ENCODE data around the gene TFPI. TPM values are rescaled to one million over a fixed set of nuclear protein-coding genes. Genes with fewer than 3 reads are reported as not detected.
A peak's percentile ranks its signal among the peaks of the same experiment; 100 is the strongest.

The TFPI gene
- 89.6 TPM for polyA plus RNA-seq (2013)

GRCh38 chr2:187554011-187554703 is at the start of gene TFPI:
TSS of gene TFPI (minus strand) at chr2:187554435. CDS start at chr2:187503768, 50,667 bp downstream.
- Histone ChIP-seq H3K36me3 (ENCODE audit: control insufficient read depth in 4 of 4, insufficient read depth in 4 of 4, low read length in 3 of 4) (peaks cover 0 to 2% (median 0%) of the 10 kb centered on the region in 4 experiments), H3K27ac (ENCODE audit: insufficient read depth in 1 of 2, low read depth in 1 of 2, low read length in 2 of 2, poor library complexity in 1 of 2, severe bottlenecking in 2 of 2) (peak within 1 kb of the TSS; percentile 97 to 98), H3K9me3 (ENCODE audit: control extremely low read depth in 1 of 5, control insufficient read depth in 4 of 5, insufficient read depth in 2 of 5, low read depth in 1 of 5, low read length in 4 of 5) (no peaks in the 10 kb centered on the region), H3K4me3 (ENCODE audit: control insufficient read depth in 1 of 7, extremely low read depth in 1 of 7, insufficient read depth in 4 of 7, low read depth in 2 of 7, low read length in 6 of 7) (peak within 1 kb of the TSS in 6 of 7 experiments; percentile 75 to 100 (median 94)), H3K27me3 (replicated peaks in 2 of 5; ENCODE audit: control insufficient read depth in 4 of 5, insufficient read depth in 5 of 5, low read length in 4 of 5) (no peaks in the 10 kb centered on the region), H3K4me1 (ENCODE audit: control extremely low read depth in 1 of 4, control insufficient read depth in 4 of 4, insufficient read depth in 4 of 4, low read length in 3 of 4) (peaks cover 7 to 48% (median 12%) of the 10 kb centered on the region in 4 experiments)
- POLR2A ChIA-PET: interaction anchor here (1.2 kb wide), 2 partner anchors 24 to 51 kb away, joined by 3 to 5 read pairs; no protein-coding TSS in a partner anchor
- 0% methylated on average over 6 of the region's 9 CpGs for WGBS (ENCODE audit: insufficient coverage)
- CTCF ChIA-PET: interaction anchor here (1.8 to 2.5 kb wide), 2 partner anchors 9 to 27 kb away, joined by 4 to 13 read pairs; no protein-coding TSS in a partner anchor
- DNase-seq: peak; percentile 58 to 86 (median 79)

GRCh38 chr2:187594801-187595200 is 40.6 kb upstream of the TFPI start:
- CTCF ChIA-PET: interaction anchor here (1.0 to 2.3 kb wide), 3 partner anchors 9 to 95 kb away, joined by 4 to 5 read pairs (median 4); no protein-coding TSS in a partner anchor
- no peaks in the 10 kb centered on the region for H3K36me3 ChIP-seq (ENCODE audit: control insufficient read depth in 4 of 4, insufficient read depth in 4 of 4, low read length in 3 of 4)
- POLR2A ChIA-PET: no interaction called here
- peaks cover 0 to 1% (median 0%) of the 10 kb centered on the region in 5 experiments for H3K9me3 ChIP-seq (ENCODE audit: control extremely low read depth in 1 of 5, control insufficient read depth in 4 of 5, insufficient read depth in 2 of 5, low read depth in 1 of 5, low read length in 4 of 5)
- DNase-seq: no peak
- H3K27me3 ChIP-seq (replicated peaks in 2 of 5; ENCODE audit: control insufficient read depth in 4 of 5, insufficient read depth in 5 of 5, low read length in 4 of 5): no peaks in the 10 kb centered on the region
- no CpG with 5 or more reads among the region's 1 CpG for WGBS (ENCODE audit: insufficient coverage)
- H3K27ac ChIP-seq (ENCODE audit: insufficient read depth in 1 of 2, low read depth in 1 of 2, low read length in 2 of 2, poor library complexity in 1 of 2, severe bottlenecking in 2 of 2): no peak overlapping the region
- H3K4me3 ChIP-seq (ENCODE audit: control insufficient read depth in 1 of 7, extremely low read depth in 1 of 7, insufficient read depth in 4 of 7, low read depth in 2 of 7, low read length in 6 of 7): no peak overlapping the region
- no peaks in the 10 kb centered on the region for H3K4me1 ChIP-seq (ENCODE audit: control extremely low read depth in 1 of 4, control insufficient read depth in 4 of 4, insufficient read depth in 4 of 4, low read length in 3 of 4)

DNA sequence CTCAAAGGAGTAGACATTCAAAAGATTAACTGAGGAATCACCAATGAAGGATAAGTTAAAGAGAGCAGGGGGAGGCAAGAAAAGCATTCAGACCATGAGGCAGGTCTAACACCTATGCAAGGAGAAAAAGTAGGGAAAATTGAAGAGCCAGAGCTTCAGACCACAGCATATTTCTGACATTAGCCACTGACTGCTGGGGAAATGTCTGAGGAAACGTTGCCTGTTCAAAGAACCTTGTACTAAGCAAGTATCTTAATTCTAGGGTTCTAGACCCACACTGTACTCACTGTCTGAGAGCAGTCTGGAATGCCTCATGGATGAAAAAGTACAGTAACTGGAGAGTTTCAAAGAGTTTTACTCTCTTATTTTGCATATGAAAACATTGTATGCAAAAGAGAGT is 39.5 kb upstream of the TFPI start:
- H3K27ac ChIP-seq (ENCODE audit: insufficient read depth in 1 of 2, low read depth in 1 of 2, low read length in 2 of 2, poor library complexity in 1 of 2, severe bottlenecking in 2 of 2): no peak overlapping the region
- H3K9me3 ChIP-seq (ENCODE audit: control extremely low read depth in 1 of 5, control insufficient read depth in 4 of 5, insufficient read depth in 2 of 5, low read depth in 1 of 5, low read length in 4 of 5): peaks cover 0 to 3% (median 0%) of the 10 kb centered on the region in 5 experiments
- ChIA-PET POLR2A (no interaction called here), CTCF (interaction anchor here (2.3 kb wide), 1 partner anchor 12 kb away, joined by 5 read pairs; no protein-coding TSS in a partner anchor)
- H3K4me1 ChIP-seq (ENCODE audit: control extremely low read depth in 1 of 4, control insufficient read depth in 4 of 4, insufficient read depth in 4 of 4, low read length in 3 of 4): no peaks in the 10 kb centered on the region
- H3K4me3 ChIP-seq (ENCODE audit: control insufficient read depth in 1 of 7, extremely low read depth in 1 of 7, insufficient read depth in 4 of 7, low read depth in 2 of 7, low read length in 6 of 7): no peak overlapping the region
- no peaks in the 10 kb centered on the region for H3K36me3 ChIP-seq (ENCODE audit: control insufficient read depth in 4 of 4, insufficient read depth in 4 of 4, low read length in 3 of 4)
- DNase-seq: no peak
- no peaks in the 10 kb centered on the region for H3K27me3 ChIP-seq (replicated peaks in 2 of 5; ENCODE audit: control insufficient read depth in 4 of 5, insufficient read depth in 5 of 5, low read length in 4 of 5)
- WGBS (ENCODE audit: insufficient coverage): 83% methylated on average over 1 of the region's 1 CpG

- Histone ChIP-seq H3K27ac (ENCODE audit: insufficient read depth in 1 of 2, low read depth in 1 of 2, low read length in 2 of 2, poor library complexity in 1 of 2, severe bottlenecking in 2 of 2) (no peak overlapping the region), H3K36me3 (ENCODE audit: control insufficient read depth in 4 of 4, insufficient read depth in 4 of 4, low read length in 3 of 4) (no peaks in the 10 kb centered on the region), H3K9me3 (ENCODE audit: control extremely low read depth in 1 of 5, control insufficient read depth in 4 of 5, insufficient read depth in 2 of 5, low read depth in 1 of 5, low read length in 4 of 5) (peaks cover 0 to 3% (median 0%) of the 10 kb centered on the region in 5 experiments), H3K27me3 (replicated peaks in 2 of 5; ENCODE audit: control insufficient read depth in 4 of 5, insufficient read depth in 5 of 5, low read length in 4 of 5) (no peaks in the 10 kb centered on the region), H3K4me3 (ENCODE audit: control insufficient read depth in 1 of 7, extremely low read depth in 1 of 7, insufficient read depth in 4 of 7, low read depth in 2 of 7, low read length in 6 of 7) (no peak overlapping the region), H3K4me1 (ENCODE audit: control extremely low read depth in 1 of 4, control insufficient read depth in 4 of 4, insufficient read depth in 4 of 4, low read length in 3 of 4) (no peaks in the 10 kb centered on the region)
- CTCF ChIA-PET: interaction anchor here (2.3 kb wide), 1 partner anchor 12 kb away, joined by 5 read pairs; no protein-coding TSS in a partner anchor
- no peak for DNase-seq
- POLR2A ChIA-PET: no interaction called here
Observed at GRCh38 chr2:187593098-187593497, 38.9 kb upstream of the TFPI start.

GRCh38 chr2:187590175-187590574 is 35.9 kb upstream of the TFPI start:
- H3K27ac ChIP-seq (ENCODE audit: insufficient read depth in 1 of 2, low read depth in 1 of 2, low read length in 2 of 2, poor library complexity in 1 of 2, severe bottlenecking in 2 of 2): no peak overlapping the region
- WGBS (ENCODE audit: insufficient coverage): no CpG with 5 or more reads among the region's 1 CpG
- H3K9me3 ChIP-seq (ENCODE audit: control extremely low read depth in 1 of 5, control insufficient read depth in 4 of 5, insufficient read depth in 2 of 5, low read depth in 1 of 5, low read length in 4 of 5): peaks cover 0 to 3% (median 0%) of the 10 kb centered on the region in 5 experiments
- ChIA-PET CTCF (interaction anchor here (1.0 kb wide), 1 partner anchor 90 kb away, joined by 4 read pairs; no protein-coding TSS in a partner anchor), POLR2A (no interaction called here)
- peaks cover 0 to 16% (median 3%) of the 10 kb centered on the region in 4 experiments for H3K4me1 ChIP-seq (ENCODE audit: control extremely low read depth in 1 of 4, control insufficient read depth in 4 of 4, insufficient read depth in 4 of 4, low read length in 3 of 4)
- no peaks in the 10 kb centered on the region for H3K27me3 ChIP-seq (replicated peaks in 2 of 5; ENCODE audit: control insufficient read depth in 4 of 5, insufficient read depth in 5 of 5, low read length in 4 of 5)
- no peak for DNase-seq
- no peak overlapping the region for H3K4me3 ChIP-seq (ENCODE audit: control insufficient read depth in 1 of 7, extremely low read depth in 1 of 7, insufficient read depth in 4 of 7, low read depth in 2 of 7, low read length in 6 of 7)
- H3K36me3 ChIP-seq (ENCODE audit: control insufficient read depth in 4 of 4, insufficient read depth in 4 of 4, low read length in 3 of 4): no peaks in the 10 kb centered on the region

DNA sequence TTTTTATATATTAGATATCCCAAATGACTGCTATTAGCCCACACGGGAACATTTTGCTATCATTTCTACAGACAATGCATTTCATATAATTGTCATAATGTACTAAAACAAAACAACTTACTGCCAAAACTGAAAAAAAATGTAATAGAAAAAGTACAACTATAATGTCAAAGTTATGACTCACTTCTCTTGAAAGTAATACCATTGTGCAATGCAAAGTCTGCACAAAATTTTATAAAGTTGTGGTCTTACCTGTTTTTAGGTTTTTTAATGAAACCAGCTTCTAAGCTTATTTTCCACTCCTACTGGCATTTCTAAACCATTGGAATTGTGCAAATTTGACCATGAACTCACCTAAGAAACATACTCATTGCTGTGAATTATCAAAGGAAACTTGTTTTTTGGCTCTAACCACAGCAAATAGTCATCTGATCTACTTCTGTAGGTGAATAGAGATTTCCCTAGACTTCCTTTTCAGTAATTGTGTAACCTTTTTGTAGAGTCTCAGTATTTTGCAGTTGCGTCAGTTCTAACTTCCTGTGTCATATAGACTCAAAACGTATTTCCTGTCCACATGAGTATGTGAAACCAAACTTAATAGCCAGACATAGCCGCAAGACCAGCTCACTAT is 31.9 kb upstream of the TFPI start:
- CTCF ChIA-PET: interaction anchor here (1.1 to 10.1 kb wide), 4 partner anchors 73 to 919 kb away, joined by 3 to 225 read pairs (median 4); no protein-coding TSS in a partner anchor

More for the DNA sequence above, 31.9 kb upstream of the TFPI start:
- peak overlapping the region in 1 of 7 experiments; percentile 22 for H3K4me3 ChIP-seq (ENCODE audit: control insufficient read depth in 1 of 7, extremely low read depth in 1 of 7, insufficient read depth in 4 of 7, low read depth in 2 of 7, low read length in 6 of 7)
- peaks cover 3 to 18% (median 4%) of the 10 kb centered on the region in 4 experiments for H3K4me1 ChIP-seq (ENCODE audit: control extremely low read depth in 1 of 4, control insufficient read depth in 4 of 4, insufficient read depth in 4 of 4, low read length in 3 of 4)
- H3K27me3 ChIP-seq (replicated peaks in 2 of 5; ENCODE audit: control insufficient read depth in 4 of 5, insufficient read depth in 5 of 5, low read length in 4 of 5): no peaks in the 10 kb centered on the region
- peaks cover 0 to 3% (median 0%) of the 10 kb centered on the region in 5 experiments for H3K9me3 ChIP-seq (ENCODE audit: control extremely low read depth in 1 of 5, control insufficient read depth in 4 of 5, insufficient read depth in 2 of 5, low read depth in 1 of 5, low read length in 4 of 5)
- DNase-seq: peak; percentile 43 to 78 (median 70)
- 33% methylated on average over 3 of the region's 4 CpGs for WGBS (ENCODE audit: insufficient coverage)
- peak overlapping the region in 1 of 2 experiments; percentile 29 for H3K27ac ChIP-seq (ENCODE audit: insufficient read depth in 1 of 2, low read depth in 1 of 2, low read length in 2 of 2, poor library complexity in 1 of 2, severe bottlenecking in 2 of 2)
- POLR2A ChIA-PET: no interaction called here
- H3K36me3 ChIP-seq (ENCODE audit: control insufficient read depth in 4 of 4, insufficient read depth in 4 of 4, low read length in 3 of 4): no peaks in the 10 kb centered on the region
